Measurements from ENCODE around the gene ASGR1. TPM values are rescaled to one million over a fixed set of nuclear protein-coding genes. Genes with fewer than 3 reads are reported as not detected.
"Not testable (repeated sequence)": the region's sequence is repeated elsewhere in the genome, so short reads cannot be mapped to it uniquely, and the experiment has no call there.

Gene ASGR1
- total and polyA plus RNA-seq, 12 donors = 0.32 to 1.2 (median 0.58) TPM; not detected in 2

DNA sequence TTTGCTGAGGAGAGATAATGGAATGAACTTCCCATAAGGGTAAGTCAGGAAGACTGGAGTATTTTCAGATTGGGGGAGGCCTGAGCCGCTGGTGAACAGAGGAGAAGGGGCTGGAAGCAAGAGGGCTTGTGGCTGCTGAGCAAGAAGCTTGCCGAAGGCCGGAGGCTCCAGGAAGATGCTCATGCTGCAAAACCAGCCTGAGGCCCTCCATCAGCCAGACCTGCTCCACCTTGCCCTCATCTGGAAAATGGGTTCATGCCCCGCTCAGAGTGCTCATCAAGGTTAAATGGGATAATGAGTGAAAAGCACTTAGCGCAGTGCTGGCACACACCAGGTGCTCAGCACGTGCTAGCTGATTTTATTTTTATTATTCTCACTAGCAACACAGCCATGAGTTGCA lies 5.5 kb upstream of the ASGR1 start:
- no peak for ATAC-seq

DNA sequence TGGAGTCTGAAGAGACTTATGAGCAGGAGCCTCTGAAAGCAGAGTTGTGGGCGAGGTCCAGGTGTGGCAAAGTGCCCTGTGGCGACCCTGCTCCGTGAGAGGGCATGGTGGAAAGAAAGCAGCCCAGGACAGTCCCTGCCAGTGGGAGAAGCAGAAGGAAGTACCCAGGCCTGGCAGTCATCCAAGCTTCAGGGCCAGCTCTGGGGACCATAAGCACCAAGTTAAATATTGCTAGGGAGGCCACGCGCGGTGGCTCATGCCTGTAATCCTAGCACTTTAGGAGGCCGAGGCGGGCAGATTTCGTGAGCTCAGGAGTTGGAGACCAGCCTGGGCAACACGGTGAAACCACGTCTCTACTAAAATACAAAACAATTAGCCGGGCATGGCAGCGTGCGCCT lies 4.9 kb upstream of the ASGR1 start:
- ATAC-seq (peak in 3 of 8 donors; percentile 25 to 63 (median 34)), DNase-seq (no peak)
- intact Hi-C loops (cut with DNase I) = no loop called here
- Histone ChIP-seq H3K27ac (no peak overlapping the region), H3K36me3 (no peaks in the 10 kb centered on the region), H3K4me1 (peaks cover 0 to 4% (median 0%) of the 10 kb centered on the region in 9 donors), H3K9me3 (no peaks in the 10 kb centered on the region), H3K4me3 (no peak overlapping the region), H3K27me3 (peaks cover 0 to under 1% (median 0%) of the 10 kb centered on the region in 7 donors)
- TF ChIP-seq, protein P1, sequence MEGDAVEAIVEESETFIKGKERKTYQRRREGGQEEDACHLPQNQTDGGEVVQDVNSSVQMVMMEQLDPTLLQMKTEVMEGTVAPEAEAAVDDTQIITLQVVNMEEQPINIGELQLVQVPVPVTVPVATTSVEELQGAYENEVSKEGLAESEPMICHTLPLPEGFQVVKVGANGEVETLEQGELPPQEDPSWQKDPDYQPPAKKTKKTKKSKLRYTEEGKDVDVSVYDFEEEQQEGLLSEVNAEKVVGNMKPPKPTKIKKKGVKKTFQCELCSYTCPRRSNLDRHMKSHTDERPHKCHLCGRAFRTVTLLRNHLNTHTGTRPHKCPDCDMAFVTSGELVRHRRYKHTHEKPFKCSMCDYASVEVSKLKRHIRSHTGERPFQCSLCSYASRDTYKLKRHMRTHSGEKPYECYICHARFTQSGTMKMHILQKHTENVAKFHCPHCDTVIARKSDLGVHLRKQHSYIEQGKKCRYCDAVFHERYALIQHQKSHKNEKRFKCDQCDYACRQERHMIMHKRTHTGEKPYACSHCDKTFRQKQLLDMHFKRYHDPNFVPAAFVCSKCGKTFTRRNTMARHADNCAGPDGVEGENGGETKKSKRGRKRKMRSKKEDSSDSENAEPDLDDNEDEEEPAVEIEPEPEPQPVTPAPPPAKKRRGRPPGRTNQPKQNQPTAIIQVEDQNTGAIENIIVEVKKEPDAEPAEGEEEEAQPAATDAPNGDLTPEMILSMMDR (IDR thresholded peaks at IDR 0.05) = no peak
- 76 to 79% methylated on average over 14 of the region's 14 CpGs for WGBS, 2 donors

More for the DNA sequence above, 5.5 kb upstream of the ASGR1 start:
- WGBS, 2 donors = 89 to 90% methylated on average over 6 of the region's 6 CpGs
- TF ChIP-seq, protein P1 (IDR thresholded peaks at IDR 0.05) = no peak
- H3K9me3 ChIP-seq = no peaks in the 10 kb centered on the region
- no peaks in the 10 kb centered on the region for H3K27me3 ChIP-seq
- H3K4me1 ChIP-seq = peaks cover 0 to 4% (median 0%) of the 10 kb centered on the region in 9 donors
- DNase-seq = no peak
- intact Hi-C loops (cut with DNase I) = no loop called here
- no peak overlapping the region for H3K4me3 ChIP-seq
- no peaks in the 10 kb centered on the region for H3K36me3 ChIP-seq
- H3K27ac ChIP-seq = no peak overlapping the region

DNA sequence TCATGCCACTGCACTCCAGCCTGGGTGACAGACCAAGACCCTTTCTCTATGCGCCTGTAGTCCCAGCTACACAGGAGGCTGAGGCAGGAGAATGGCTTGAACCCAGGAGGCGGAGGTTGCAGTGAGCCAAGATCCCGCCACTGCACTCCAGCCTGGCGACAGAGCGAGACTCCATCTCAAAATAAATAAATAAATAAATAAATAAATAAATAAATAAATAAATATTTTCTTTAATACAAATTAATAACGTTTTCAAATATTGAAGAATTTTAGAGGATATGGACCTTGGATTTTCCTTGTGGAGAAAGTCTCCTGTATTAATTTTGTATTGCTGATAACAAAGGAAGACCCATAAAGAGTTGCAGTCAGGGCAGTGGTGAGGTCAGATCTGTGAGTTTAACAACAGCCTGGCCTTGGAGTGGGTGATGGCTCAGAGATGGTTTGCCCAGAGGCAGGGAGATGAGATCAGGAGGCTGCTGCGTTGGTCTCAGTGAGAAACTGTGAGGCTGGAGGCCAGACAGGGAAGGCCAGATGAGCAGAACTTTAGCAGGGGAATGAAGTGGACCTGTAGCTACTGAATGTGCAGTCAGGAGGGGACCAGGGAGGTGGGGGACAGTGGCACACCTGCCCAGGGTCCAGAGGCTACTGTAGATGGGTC lies 4.4 kb upstream of the ASGR1 start:
- Histone ChIP-seq H3K4me3 (no peak overlapping the region), H3K9me3 (no peaks in the 10 kb centered on the region), H3K27ac (no peak overlapping the region), H3K27me3 (peaks cover 0 to 6% (median 0%) of the 10 kb centered on the region in 7 donors), H3K36me3 (no peaks in the 10 kb centered on the region), H3K4me1 (peaks cover 0 to 4% (median 0%) of the 10 kb centered on the region in 9 donors)
- WGBS, 2 donors = 87 to 90% methylated on average over 7 of the region's 7 CpGs
- intact Hi-C loops (cut with DNase I) = no loop called here
- no peak for DNase-seq
- ATAC-seq = no peak
- TF ChIP-seq, protein P1 (IDR thresholded peaks at IDR 0.05) = no peak

DNA sequence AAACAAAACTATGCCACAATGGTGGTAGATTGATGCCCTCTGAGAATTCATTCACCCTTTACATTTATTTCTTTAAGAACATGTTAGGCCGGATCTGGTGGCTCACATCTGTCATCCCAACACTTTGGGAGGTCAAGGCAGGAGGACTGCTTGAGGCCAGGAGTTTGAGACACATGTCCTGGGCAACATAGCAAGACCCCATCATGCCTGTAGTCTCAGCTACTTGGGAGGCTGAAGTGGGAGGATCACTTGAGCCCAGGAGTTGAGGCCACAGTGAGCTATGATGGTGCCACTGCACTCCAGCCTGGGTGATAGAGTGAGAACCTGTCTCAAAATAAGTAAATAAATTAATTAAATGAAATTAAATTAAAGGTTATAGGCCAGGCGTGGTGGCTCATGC lies 2.9 kb upstream of the ASGR1 start:
- ATAC-seq; H3K36me3 ChIP-seq; intact Hi-C loops (cut with DNase I); H3K27ac ChIP-seq; H3K4me3 ChIP-seq; H3K9me3 ChIP-seq; DNase-seq: not testable (repeated sequence)
- WGBS, 2 donors = 95 to 96% methylated on average over 2 of the region's 2 CpGs
- Histone ChIP-seq H3K27me3 (peaks cover 0 to 20% (median 10%) of the 10 kb centered on the region in 7 donors), H3K4me1 (peaks cover 0 to 15% (median 12%) of the 10 kb centered on the region in 9 donors)

DNA sequence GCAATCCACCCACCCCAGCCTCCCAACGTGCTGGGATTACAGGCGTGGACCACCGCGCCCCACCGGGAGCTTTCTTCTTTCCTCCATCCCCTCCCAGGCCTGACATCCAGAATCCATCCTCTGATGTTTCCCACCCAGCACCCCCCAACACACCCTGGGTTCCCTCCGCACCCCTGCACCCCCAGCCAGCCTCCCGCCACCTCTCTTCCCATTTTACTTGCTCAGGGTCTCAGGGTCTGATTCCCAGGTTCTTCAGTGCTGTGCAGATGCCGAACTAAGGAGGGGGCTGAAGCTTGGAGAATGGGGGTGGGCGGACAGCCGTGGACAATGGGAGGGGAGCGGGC lies 225 bp downstream of the ASGR1 start:
- TF ChIP-seq, protein P1 (IDR thresholded peaks at IDR 0.05) = no peak
- no peak for DNase-seq
- no peaks in the 10 kb centered on the region for H3K9me3 ChIP-seq
- no peak for ATAC-seq
- intact Hi-C loops (cut with DNase I) = loop anchor here in 5 of 10 donors (5.0 to 10.0 kb wide), 3 partner anchors 42 to 264 kb away; no protein-coding TSS in a partner anchor
- no peak overlapping the region for H3K27ac ChIP-seq
- H3K27me3 ChIP-seq = peaks cover 0 to 37% (median 24%) of the 10 kb centered on the region in 7 donors
- no peak overlapping the region for H3K4me3 ChIP-seq
- H3K36me3 ChIP-seq = no peaks in the 10 kb centered on the region
- WGBS, 2 donors = 82% methylated on average over 11 of the region's 11 CpGs
- peaks cover 0 to 24% (median 16%) of the 10 kb centered on the region in 9 donors for H3K4me1 ChIP-seq

Data from heart right ventricle (tissue), 16 donors.